Adrenal gland (tissue), 5 donors: ENCODE data around the gene CTDSPL.

Experiments used
- POLR2A ChIP-seq, 2 donors: fragments of 450-650 bp; IDR thresholded peaks; one replicate each; pipeline ENCODE4 v1.6.1; 2017; ENCODE audit warnings: antibody characterized with exemption in 2 of 2, mild to moderate bottlenecking in 2 of 2, moderate library complexity in 1 of 2
- TF ChIP-seq, protein P1 (sequence below), 6 experiments: fragments of 450-650 bp in 4 of 6; fragments of 200-600 bp in 2 of 6; sonication (generic) in 1 of 6; IDR thresholded peaks; 1 replicate in 5 of 6; 2 replicates in 1 of 6; pipeline versions ENCODE4 v1.5.1 to v1.8.0; 2016 to 2021; ENCODE audit warnings: antibody characterized with exemption in 6 of 6, mild to moderate bottlenecking in 2 of 6, moderate library complexity in 1 of 6
- donor health status: DM: no; HTN: no; CAD: no.

DNA sequence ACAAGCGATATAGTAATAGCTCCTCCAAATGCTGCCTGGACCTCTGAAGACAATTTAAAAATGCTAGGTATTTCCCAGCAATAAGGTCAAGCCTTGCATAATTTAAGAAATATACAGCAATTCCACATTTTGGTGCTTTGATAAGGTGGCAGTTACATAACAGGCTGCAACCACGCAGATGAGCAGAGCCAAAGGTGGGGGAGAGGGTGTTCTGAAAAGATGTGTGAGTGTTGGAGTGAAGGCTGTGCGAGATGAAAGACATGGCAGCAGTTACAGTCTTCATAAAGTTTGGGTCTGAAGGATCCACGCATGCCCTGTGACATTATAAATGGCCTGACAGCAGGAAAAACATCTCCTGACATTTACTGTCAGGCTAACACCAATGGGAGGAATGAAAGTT is 26.1 kb downstream of the CTDSPL start:
- TF ChIP-seq POLR2A (IDR thresholded peaks at IDR 0.05): no peak
- TF ChIP-seq, protein P1, sequence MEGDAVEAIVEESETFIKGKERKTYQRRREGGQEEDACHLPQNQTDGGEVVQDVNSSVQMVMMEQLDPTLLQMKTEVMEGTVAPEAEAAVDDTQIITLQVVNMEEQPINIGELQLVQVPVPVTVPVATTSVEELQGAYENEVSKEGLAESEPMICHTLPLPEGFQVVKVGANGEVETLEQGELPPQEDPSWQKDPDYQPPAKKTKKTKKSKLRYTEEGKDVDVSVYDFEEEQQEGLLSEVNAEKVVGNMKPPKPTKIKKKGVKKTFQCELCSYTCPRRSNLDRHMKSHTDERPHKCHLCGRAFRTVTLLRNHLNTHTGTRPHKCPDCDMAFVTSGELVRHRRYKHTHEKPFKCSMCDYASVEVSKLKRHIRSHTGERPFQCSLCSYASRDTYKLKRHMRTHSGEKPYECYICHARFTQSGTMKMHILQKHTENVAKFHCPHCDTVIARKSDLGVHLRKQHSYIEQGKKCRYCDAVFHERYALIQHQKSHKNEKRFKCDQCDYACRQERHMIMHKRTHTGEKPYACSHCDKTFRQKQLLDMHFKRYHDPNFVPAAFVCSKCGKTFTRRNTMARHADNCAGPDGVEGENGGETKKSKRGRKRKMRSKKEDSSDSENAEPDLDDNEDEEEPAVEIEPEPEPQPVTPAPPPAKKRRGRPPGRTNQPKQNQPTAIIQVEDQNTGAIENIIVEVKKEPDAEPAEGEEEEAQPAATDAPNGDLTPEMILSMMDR (IDR thresholded peaks at IDR 0.05): no peak
